NCI-H2171 treated with DMSO at 0.1 percent for 48 hours (cell line): ENCODE results near the gene ABCB8.

Source experiments
- DNase-seq: peaks from one replicate; lab custom pipeline; 2025; lab: John Stamatoyannopoulos, UW

Gene ABCB8

GRCh38 chr7:151028131-151028947, at the start of gene ABCB8:
TSS of gene ABCB8 (plus strand) at chr7:151028450. CDS start at chr7:151028516, 66 bp downstream.
- DNase-seq = peak; percentile 98

- no peak for DNase-seq
Observed at GRCh38 chr7:150979713-150980390, 48.4 kb upstream of the ABCB8 start.

GRCh38 chr7:150980663-150981062, 47.6 kb upstream of the ABCB8 start:
- peak; percentile 11 for DNase-seq

GRCh38 chr7:150981644-150982043, 46.6 kb upstream of the ABCB8 start:
- peak; percentile 34 for DNase-seq

GRCh38 chr7:150982351-150982750, 45.9 kb upstream of the ABCB8 start:
- no peak for DNase-seq

GRCh38 chr7:150983893-150984368, 44.3 kb upstream of the ABCB8 start:
- DNase-seq = no peak

- peak; percentile 51 for DNase-seq
Observed at GRCh38 chr7:150986099-150986512, 42.1 kb upstream of the ABCB8 start.

GRCh38 chr7:150986556-150986955, 41.7 kb upstream of the ABCB8 start:
- DNase-seq = no peak

GRCh38 chr7:150988230-150989226, 39.7 kb upstream of the ABCB8 start:
- peak; percentile 94 for DNase-seq

GRCh38 chr7:150989456-150989855, 38.8 kb upstream of the ABCB8 start:
- DNase-seq = no peak

GRCh38 chr7:150990416-150991186, 37.6 kb upstream of the ABCB8 start, which contains the start of gene NOS3:
TSS of gene NOS3 (plus strand) at chr7:150991017. CDS start at chr7:150993804, 2,787 bp downstream.
- no peak for DNase-seq

GRCh38 chr7:150992051-150992640, 36.1 kb upstream of the ABCB8 start:
- no peak for DNase-seq

- DNase-seq = peak; percentile 26
Observed at GRCh38 chr7:150992833-150993302, 35.4 kb upstream of the ABCB8 start.

- no peak for DNase-seq
Observed at GRCh38 chr7:150993511-150993910, 34.7 kb upstream of the ABCB8 start.

- DNase-seq = no peak
Observed at GRCh38 chr7:150994141-150994837, 34.0 kb upstream of the ABCB8 start.

- DNase-seq = peak; percentile 18
Observed at GRCh38 chr7:150994838-150995510, 33.3 kb upstream of the ABCB8 start.

- no peak for DNase-seq
Observed at GRCh38 chr7:150996376-150997074, 31.7 kb upstream of the ABCB8 start.

- no peak for DNase-seq
Observed at GRCh38 chr7:150997075-150997511, 31.2 kb upstream of the ABCB8 start.

- no peak for DNase-seq
Observed at GRCh38 chr7:150997817-150998216, 30.4 kb upstream of the ABCB8 start.
